HG03159 (cell line): ENCODE data around the gene NPR1.
A peak's percentile ranks its signal among the peaks of the same experiment; 100 is the strongest.
"Not testable (repeated sequence)": the region's sequence is repeated elsewhere in the genome, so short reads cannot be mapped to it uniquely, and the experiment has no call there.

Experiments
- ATAC-seq: cut with Tn5 transposase; IDR thresholded peaks from one replicate; pipeline ENCODE4 v1.9.1; 2021; ENCODE audit warnings: mild to moderate bottlenecking, moderate library complexity; ENCODE audit not compliant: unreplicated experiment

The NPR1 gene

DNA sequence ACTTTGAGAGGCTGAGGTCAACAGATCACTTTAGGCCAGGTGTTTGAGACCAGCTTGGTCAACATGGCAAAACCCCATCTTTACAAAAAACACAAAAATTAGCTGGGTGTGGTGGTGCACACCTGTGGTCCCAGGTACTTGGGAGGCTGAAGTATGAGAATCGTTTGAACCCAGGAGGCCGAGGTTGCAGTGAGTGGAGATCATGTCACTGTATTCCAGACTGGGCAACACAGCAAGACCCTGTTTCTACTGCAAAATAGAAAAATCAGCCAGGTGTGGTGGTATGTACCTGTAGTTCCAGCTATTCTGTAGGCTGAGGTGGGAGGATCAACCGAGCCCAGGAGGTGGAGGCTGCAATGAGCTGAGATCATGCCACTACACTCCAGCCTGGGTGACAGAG, 45.2 kb downstream of the NPR1 start:
- no peak for ATAC-seq

GRCh38 chr1:153724634-153725033, 46.1 kb downstream of the NPR1 start:
- ATAC-seq: not testable (repeated sequence)

GRCh38 chr1:153727463-153728304, 49.2 kb downstream of the NPR1 start, which contains the start of gene INTS3:
INTS3 (plus strand) TSS chr1:153728050; CDS start chr1:153728635, 585 bp downstream.
- peak; percentile 97 for ATAC-seq

DNA sequence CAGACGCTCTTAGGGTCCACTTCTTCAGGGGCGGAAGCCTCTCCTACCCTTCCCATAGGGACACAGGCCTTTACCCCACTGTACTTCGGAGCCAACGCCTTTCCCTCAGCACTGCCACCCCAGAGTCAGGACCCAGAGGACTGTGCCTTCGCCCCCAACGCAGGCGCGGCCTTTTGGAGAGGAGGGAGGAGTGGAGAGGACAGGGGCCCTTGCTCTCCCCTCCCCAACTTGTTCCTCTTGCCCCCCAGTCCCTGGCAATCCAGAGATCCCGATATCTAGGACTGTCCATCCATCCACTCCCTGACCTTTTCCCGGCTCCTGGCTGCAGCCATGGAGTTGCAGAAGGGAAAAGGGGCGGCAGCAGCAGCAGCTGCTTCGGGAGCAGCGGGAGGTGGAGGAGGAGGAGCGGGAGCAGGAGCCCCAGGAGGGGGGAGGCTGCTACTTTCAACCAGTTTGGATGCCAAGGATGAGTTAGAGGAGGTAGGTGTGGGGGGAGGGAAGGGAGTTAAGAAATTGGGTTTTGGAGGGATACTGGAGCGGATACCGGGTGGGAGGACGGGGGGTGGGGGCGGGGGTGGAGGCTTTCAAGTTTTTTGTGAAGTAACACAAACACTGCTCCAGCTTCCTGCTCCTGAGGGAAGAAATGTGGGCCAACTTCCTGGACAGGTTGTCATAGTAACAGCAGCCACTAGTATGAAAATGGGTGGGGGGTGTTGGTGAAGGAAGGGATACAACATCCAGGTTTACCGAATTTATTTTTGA, 50.0 kb downstream of the NPR1 start:
- ATAC-seq: no peak

DNA sequence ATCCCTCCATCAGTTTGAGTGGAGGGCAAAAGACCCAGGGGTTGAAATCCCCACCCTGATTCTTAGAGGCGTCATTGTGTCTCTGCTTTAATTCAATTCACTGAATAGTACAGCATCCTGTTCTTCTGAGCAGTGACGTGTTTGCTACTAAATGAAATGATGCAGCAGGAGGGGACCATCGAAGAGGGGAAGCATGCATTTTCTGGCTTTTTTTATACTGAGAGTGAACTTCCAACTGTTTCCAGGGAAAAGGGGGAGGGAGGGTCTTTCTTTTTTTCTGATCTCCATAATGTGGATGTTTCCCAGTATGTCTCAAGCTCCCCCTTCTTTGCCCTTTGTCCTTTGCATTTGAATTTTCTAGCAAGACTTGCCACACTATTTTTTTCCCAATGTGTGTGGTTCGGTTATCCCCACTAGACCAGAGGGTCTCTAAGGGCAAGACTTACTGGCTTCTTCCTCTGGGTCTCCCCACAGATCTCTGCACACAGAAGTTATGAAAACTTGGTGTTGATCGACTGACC, 52.0 kb downstream of the NPR1 start:
- no peak for ATAC-seq

DNA sequence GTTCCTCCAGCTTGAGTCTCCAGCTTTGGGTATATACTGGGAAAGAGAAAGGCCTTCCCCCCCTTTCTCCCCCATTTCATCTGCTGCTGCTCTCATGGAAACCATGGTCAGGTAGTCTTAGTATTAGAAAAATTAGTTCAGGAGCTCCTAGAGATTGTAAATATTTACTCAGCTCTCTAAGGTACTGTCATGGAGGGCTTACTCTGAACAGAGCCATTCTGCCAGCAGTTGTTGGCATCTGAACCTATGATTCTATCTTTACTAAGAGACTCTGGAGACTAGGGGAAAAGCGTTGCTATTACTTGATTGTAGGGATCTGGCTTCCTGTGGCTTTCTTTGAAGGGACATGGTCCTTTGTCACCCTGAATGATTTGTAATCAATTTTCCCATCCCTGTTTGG, 55.5 kb downstream of the NPR1 start:
- no peak for ATAC-seq

DNA sequence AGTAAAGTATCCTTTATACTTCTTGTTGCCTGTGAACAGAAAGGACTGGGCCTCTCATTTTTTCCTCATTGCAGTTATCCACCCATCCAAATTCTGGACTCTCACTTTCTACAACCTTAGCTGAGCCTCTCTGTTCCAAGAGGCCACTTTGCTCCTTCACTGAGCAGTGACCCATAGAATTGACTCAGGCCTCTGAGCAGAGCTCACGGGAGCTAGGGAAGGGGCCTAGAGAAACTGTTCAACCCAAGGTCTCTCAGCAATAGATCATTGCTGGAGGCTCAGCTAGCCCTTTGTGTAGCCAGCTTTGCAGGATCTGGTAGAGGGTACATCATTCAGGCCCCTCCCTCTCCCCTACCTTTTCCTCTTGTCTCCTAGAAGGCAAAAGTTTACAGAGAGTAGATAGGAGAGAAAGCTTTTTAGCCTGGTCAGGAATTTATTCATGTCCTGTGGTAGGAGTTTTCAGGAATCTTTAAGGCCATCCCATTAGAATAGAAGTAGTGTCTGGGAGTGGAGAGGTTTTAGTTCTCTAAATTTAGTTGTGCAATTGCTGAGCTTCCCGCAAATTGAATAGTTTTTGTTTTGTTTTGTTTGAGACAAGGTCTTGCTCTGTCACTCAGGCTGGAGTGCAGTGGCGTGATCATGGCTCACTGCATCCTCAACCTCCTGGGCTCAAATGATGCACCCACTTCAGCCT, 56.1 kb downstream of the NPR1 start:
- no peak for ATAC-seq

GRCh38 chr1:153735090-153735420, 56.6 kb downstream of the NPR1 start:
- ATAC-seq: no peak

DNA sequence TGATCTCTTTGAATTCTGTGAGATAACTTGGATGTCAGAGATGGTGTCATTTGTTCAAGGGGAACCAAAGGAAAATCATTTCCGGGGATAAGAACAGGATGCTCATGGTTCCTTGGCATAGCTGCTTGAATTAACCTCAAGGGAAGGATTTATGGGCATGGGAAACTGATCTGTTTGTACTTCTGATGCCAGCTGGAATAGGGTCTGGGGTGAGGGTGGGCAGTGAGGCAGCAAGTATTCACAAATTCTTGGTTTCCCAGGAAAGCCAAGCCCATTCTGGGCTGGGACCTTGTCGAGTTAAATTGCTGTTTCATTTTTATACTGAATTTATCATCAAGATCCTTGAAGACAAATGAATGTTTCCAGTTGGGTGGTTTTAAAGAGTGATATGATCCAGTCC, 63.5 kb downstream of the NPR1 start:
- no peak for ATAC-seq

- peak; percentile 74 for ATAC-seq
These were observed 64.1 kb downstream of the NPR1 start for GRCh38 chr1:153742411-153743142.
